GM11168 (cell line): Measurements from ENCODE around the gene CDKN2C.
"Not testable (repeated sequence)": the region's sequence is repeated elsewhere in the genome, so short reads cannot be mapped to it uniquely, and the experiment has no call there.

Source experiments
- in situ Hi-C: fragments of 300-500 bp; cut with MboI; formaldehyde crosslinking; loops from one replicate; pipeline ENCODE4 v1.12.0; 2022; ENCODE audit warnings: low sequenced_read_pairs; ENCODE audit not compliant: unreplicated experiment

CDKN2C gene

GRCh38 chr1:51005549-51005948 is 35.5 kb downstream of the CDKN2C start:
- in situ Hi-C loops: not testable (repeated sequence)

DNA sequence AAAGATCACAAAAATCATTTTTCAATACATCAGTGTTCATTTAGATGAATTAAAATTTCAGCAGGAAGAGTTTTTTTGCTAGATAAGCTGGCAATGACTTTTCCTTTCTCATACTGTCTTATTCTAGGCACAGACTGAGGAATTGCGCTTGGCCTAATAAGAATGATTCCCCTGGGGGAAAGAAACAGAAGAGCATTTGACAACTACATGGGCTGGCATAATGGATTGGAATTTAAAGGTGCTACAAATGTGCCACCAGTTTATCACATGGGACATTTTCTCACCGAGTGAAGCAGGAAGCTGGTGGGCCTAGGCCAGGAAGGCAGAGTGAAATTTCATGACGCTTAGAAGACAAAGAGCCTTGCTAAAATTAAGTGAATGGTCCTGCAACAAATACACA is 39.3 kb downstream of the CDKN2C start:
- in situ Hi-C loops: no loop called here

GRCh38 chr1:51014878-51015277 is 44.8 kb downstream of the CDKN2C start:
- in situ Hi-C loops: no loop called here

- in situ Hi-C loops: no loop called here
These were observed 49.8 kb downstream of the CDKN2C start for GRCh38 chr1:51019811-51020210.
